GM19452 (cell line): ENCODE data around the gene PDIA2.
"Not testable (repeated sequence)": the region's sequence is repeated elsewhere in the genome, so short reads cannot be mapped to it uniquely, and the experiment has no call there.

Source experiments
- ATAC-seq: cut with Tn5 transposase; IDR thresholded peaks from one replicate; pipeline ENCODE4 v1.9.1; 2021; ENCODE audit not compliant: unreplicated experiment

The PDIA2 gene

GRCh38 chr16:283033-283805, at the start of gene PDIA2:
Gene PDIA2, plus strand, starts transcription at chr16:283164. Its CDS starts 6 bp downstream, at chr16:283170.
- ATAC-seq, result no peak

- ATAC-seq, result peak; percentile 81
These were observed 48.3 kb upstream of the PDIA2 start, which contains the start of gene FAM234A for GRCh38 chr16:234468-235305. Gene FAM234A, plus strand, starts transcription at chr16:234821. Its CDS starts 19,593 bp downstream, at chr16:254414.

GRCh38 chr16:239948-240277, 43.1 kb upstream of the PDIA2 start:
- ATAC-seq, result no peak

GRCh38 chr16:240559-240958, 42.4 kb upstream of the PDIA2 start:
- no peak for ATAC-seq

- no peak for ATAC-seq
These were observed 40.7 kb upstream of the PDIA2 start for GRCh38 chr16:242281-242680.

- ATAC-seq, result no peak
These were observed 39.6 kb upstream of the PDIA2 start for GRCh38 chr16:243348-243747.

- ATAC-seq, result no peak
These were observed 37.9 kb upstream of the PDIA2 start for GRCh38 chr16:245105-245504.

- no peak for ATAC-seq
These were observed 35.9 kb upstream of the PDIA2 start for GRCh38 chr16:247027-247426.

- ATAC-seq, result no peak
These were observed 33.5 kb upstream of the PDIA2 start for GRCh38 chr16:249431-249830.

- no peak for ATAC-seq
These were observed 30.3 kb upstream of the PDIA2 start for GRCh38 chr16:252366-253337.

- no peak for ATAC-seq
These were observed 29.1 kb upstream of the PDIA2 start for GRCh38 chr16:253833-254232.

- no peak for ATAC-seq
These were observed 28.5 kb upstream of the PDIA2 start for GRCh38 chr16:254461-254860.

- ATAC-seq, result no peak
These were observed 27.8 kb upstream of the PDIA2 start for GRCh38 chr16:255183-255582.

- ATAC-seq, result not testable (repeated sequence)
These were observed 24.9 kb upstream of the PDIA2 start for GRCh38 chr16:258091-258490.

- ATAC-seq, result no peak
These were observed 23.7 kb upstream of the PDIA2 start for GRCh38 chr16:259226-259625.

GRCh38 chr16:259814-260253, 23.1 kb upstream of the PDIA2 start:
- no peak for ATAC-seq

GRCh38 chr16:260326-260725, 22.6 kb upstream of the PDIA2 start:
- no peak for ATAC-seq

GRCh38 chr16:261031-261691, 21.8 kb upstream of the PDIA2 start:
- ATAC-seq, result no peak

- ATAC-seq, result no peak
These were observed 20.7 kb upstream of the PDIA2 start for GRCh38 chr16:262121-262745.

- ATAC-seq, result no peak
These were observed 19.7 kb upstream of the PDIA2 start for GRCh38 chr16:263182-263774.
